ENCODE data around the gene KCNQ1. TPM values are rescaled to one million over a fixed set of nuclear protein-coding genes. Genes with fewer than 3 reads are reported as not detected.

KCNQ1 gene
- total RNA-seq, 3 donors from 2014 or later, result 15.5 to 44.7 (median 37.4) TPM

DNA sequence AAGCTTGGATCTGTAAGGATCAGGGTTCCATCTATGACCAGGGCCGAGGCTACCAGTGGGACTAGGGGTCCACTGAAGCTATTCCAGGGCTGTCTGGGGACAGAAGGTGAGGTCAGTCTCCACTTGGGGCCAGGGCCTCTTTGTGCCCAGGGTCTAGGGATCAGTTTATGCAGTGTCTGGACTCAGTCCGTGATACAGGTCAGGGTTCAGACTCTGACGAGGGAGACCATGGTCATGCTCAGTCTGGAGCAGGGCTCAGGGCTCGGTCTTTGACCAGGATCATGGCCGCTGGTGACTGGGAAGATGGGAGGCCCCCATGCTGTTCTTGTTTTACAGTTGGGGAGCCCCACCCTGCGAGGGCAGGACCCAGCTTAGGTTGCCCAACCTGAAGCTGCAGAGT is 32.5 kb upstream of the KCNQ1 start:
- DNase-seq (no peak), ATAC-seq (no peak)
- H3K9me3 ChIP-seq, result no peaks in the 10 kb centered on the region
- intact Hi-C loops (cut with DNase I, micrococcal nuclease), result no loop called here
- H3K36me3 ChIP-seq (ENCODE audit: low read depth), result no peaks in the 10 kb centered on the region
- TF ChIP-seq, protein P1, sequence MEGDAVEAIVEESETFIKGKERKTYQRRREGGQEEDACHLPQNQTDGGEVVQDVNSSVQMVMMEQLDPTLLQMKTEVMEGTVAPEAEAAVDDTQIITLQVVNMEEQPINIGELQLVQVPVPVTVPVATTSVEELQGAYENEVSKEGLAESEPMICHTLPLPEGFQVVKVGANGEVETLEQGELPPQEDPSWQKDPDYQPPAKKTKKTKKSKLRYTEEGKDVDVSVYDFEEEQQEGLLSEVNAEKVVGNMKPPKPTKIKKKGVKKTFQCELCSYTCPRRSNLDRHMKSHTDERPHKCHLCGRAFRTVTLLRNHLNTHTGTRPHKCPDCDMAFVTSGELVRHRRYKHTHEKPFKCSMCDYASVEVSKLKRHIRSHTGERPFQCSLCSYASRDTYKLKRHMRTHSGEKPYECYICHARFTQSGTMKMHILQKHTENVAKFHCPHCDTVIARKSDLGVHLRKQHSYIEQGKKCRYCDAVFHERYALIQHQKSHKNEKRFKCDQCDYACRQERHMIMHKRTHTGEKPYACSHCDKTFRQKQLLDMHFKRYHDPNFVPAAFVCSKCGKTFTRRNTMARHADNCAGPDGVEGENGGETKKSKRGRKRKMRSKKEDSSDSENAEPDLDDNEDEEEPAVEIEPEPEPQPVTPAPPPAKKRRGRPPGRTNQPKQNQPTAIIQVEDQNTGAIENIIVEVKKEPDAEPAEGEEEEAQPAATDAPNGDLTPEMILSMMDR (IDR thresholded peaks at IDR 0.05), result no peak
- no peaks in the 10 kb centered on the region for H3K4me1 ChIP-seq (ENCODE audit: low read depth)
- H3K4me3 ChIP-seq, result no peak overlapping the region

- ATAC-seq, result no peak
- intact Hi-C loops (cut with DNase I, micrococcal nuclease), result no loop called here
- DNase-seq, result no peak
- no peaks in the 10 kb centered on the region for H3K36me3 ChIP-seq (ENCODE audit: low read depth)
- no peaks in the 10 kb centered on the region for H3K4me1 ChIP-seq (ENCODE audit: low read depth)
- H3K9me3 ChIP-seq, result no peaks in the 10 kb centered on the region
- TF ChIP-seq, protein P1 (IDR thresholded peaks at IDR 0.05), result no peak
- H3K4me3 ChIP-seq, result no peak overlapping the region
These were observed 30.8 kb upstream of the KCNQ1 start for GRCh38 chr11:2413742-2414579.

DNA sequence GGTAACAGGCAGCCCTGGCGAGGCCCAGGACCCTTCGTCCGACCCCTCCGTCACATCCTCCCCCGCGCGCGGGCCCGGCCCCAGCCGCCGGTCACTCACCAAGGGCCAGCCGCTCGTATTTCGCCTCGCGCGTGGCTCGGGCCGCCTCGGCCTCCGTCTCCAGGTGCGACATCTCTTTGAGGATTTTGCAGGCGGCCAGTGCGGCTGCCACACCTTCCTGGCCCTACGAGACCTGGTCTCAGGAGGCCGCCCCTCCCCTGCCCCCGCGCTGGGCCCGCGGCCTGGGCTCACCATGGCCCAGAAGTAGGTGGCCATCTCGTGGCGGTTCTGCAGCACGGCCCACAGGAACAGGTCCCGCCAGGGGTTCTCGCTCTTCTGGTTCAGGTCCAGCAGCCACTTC is 30.2 kb upstream of the KCNQ1 start:
- H3K4me3 ChIP-seq, result no peak overlapping the region
- no peaks in the 10 kb centered on the region for H3K9me3 ChIP-seq
- intact Hi-C loops (cut with DNase I, micrococcal nuclease), result no loop called here
- no peak for ATAC-seq
- H3K36me3 ChIP-seq (ENCODE audit: low read depth), result no peaks in the 10 kb centered on the region
- H3K4me1 ChIP-seq (ENCODE audit: low read depth), result peaks cover under 1% of the 10 kb centered on the region
- TF ChIP-seq, protein P1 (IDR thresholded peaks at IDR 0.05), result no peak
- no peak for DNase-seq

- H3K9me3 ChIP-seq, result no peaks in the 10 kb centered on the region
- peaks cover 6% of the 10 kb centered on the region for H3K4me1 ChIP-seq (ENCODE audit: low read depth)
- ATAC-seq (no peak), DNase-seq (no peak)
- H3K4me3 ChIP-seq, result no peak overlapping the region
- no peaks in the 10 kb centered on the region for H3K36me3 ChIP-seq (ENCODE audit: low read depth)
- intact Hi-C loops (cut with DNase I, micrococcal nuclease), result no loop called here
- TF ChIP-seq, protein P1 (IDR thresholded peaks at IDR 0.05), result no peak
These were observed 29.6 kb upstream of the KCNQ1 start for GRCh38 chr11:2415171-2415570.

DNA sequence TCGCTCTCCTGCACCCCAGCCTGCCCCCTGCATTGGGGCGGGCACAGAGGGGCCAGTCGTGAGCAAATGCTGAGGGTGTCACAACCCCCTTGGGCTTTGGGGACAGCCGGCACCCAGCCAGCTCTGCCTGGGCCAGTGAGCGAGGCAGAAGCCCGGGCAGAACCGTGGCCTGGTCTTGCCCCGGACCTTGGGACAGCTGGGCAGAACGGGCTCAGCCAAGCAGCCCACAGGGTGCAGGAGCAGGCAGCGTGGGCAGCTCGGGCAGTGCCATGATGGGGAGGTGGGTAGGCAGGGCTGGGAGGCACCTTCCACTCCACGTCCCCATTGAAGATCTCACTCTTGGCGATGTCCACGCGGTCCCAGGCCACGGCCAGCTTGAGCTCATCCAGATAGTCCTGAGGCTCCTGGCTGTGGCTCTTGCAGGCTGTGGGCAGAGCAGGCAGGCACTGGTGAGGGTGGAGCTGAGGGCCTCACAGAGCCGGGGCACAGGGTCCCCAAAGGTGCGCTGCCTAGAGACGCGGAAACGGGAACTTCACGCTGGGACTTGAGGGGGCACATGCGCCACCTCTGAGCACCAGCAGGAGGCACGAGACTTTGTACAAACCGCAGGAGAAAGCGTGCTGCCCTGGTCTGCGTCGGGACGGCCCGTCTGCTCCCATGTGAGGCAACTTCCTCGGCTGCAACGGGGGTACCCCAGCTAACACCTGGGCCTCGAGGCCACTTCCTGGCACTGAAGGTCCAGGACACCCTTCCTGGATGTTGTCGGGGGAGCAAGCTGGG is 29.0 kb upstream of the KCNQ1 start:
- TF ChIP-seq, protein P1 (IDR thresholded peaks at IDR 0.05), result no peak
- Histone ChIP-seq H3K4me1 (ENCODE audit: low read depth) (peaks cover 10% of the 10 kb centered on the region), H3K36me3 (ENCODE audit: low read depth) (no peaks in the 10 kb centered on the region), H3K9me3 (no peaks in the 10 kb centered on the region), H3K4me3 (no peak overlapping the region)
- ATAC-seq (no peak), DNase-seq (no peak)
- intact Hi-C loops (cut with DNase I, micrococcal nuclease), result no loop called here
